ENCODE data around the gene CLEC4E.
"Not testable (repeated sequence)": the region's sequence is repeated elsewhere in the genome, so short reads cannot be mapped to it uniquely, and the experiment has no call there.

The CLEC4E gene

DNA sequence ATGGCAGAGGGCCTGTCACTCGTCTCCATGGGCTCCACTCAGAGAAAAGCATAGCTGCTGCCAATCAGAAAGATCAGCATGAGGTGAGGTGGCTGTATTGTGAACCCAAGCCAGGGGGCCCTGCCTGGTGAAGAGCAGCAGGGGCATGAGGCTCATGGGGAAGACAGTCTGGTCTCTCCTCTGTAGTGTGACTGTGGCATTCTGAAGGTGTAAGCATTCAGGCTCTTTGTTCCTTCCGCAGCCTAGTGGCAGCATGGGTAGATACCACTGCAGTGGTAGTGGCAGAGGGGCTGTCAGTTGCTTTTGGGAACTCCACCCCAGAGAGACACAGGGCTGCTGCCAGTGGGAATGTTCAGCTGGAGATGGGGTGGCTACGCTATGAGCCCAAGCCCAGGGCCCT lies 32.5 kb downstream of the CLEC4E start:
- DNase-seq (ENCODE audit: low read depth), result no peak
- no peak for TF ChIP-seq CTCF (conservative IDR thresholded peaks at IDR 0.05; ENCODE audit: low read depth, low read length)

GRCh38 chr12:8507596-8507995 lies 33.1 kb downstream of the CLEC4E start:
- TF ChIP-seq CTCF (conservative IDR thresholded peaks at IDR 0.05; ENCODE audit: low read depth, low read length), result no peak
- no peak for DNase-seq (ENCODE audit: low read depth)
- no peak overlapping the region for H3K4me3 ChIP-seq (ENCODE audit: low read length)

More for the DNA sequence above, 32.5 kb downstream of the CLEC4E start:
- no peak overlapping the region for H3K4me3 ChIP-seq (ENCODE audit: low read length)

- no peak overlapping the region for H3K4me3 ChIP-seq (ENCODE audit: low read length)
- no peak for TF ChIP-seq CTCF (conservative IDR thresholded peaks at IDR 0.05; ENCODE audit: low read depth, low read length)
- DNase-seq (ENCODE audit: low read depth), result no peak
Measured at GRCh38 chr12:8504351-8504750, 36.4 kb downstream of the CLEC4E start.

GRCh38 chr12:8501720-8502119 lies 39.0 kb downstream of the CLEC4E start:
- DNase-seq (ENCODE audit: low read depth), result no peak
- no peak overlapping the region for H3K4me3 ChIP-seq (ENCODE audit: low read length)
- no peak for TF ChIP-seq CTCF (conservative IDR thresholded peaks at IDR 0.05; ENCODE audit: low read depth, low read length)

DNA sequence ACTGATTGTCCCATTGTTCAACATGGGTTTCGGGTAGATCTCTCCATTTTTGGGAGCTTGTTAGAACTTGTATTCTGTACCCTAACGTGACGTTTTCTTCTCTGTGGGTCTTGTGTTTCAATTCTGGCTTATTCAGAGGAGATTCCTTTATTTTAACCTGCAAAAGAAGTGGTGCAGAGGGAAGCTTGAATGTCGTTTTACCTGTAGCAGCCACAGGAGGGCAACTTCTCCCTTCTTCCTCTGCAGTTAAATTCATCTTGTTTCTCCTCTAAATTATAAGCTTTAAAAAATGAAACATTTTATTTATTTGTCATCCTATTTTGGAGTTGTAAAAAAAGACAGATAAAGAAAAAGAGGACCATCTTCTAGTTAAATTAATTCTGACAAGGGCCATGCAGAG lies 41.1 kb downstream of the CLEC4E start:
- no peak for TF ChIP-seq CTCF (conservative IDR thresholded peaks at IDR 0.05; ENCODE audit: low read depth, low read length)
- no peak overlapping the region for H3K4me3 ChIP-seq (ENCODE audit: low read length)
- no peak for DNase-seq (ENCODE audit: low read depth)

DNA sequence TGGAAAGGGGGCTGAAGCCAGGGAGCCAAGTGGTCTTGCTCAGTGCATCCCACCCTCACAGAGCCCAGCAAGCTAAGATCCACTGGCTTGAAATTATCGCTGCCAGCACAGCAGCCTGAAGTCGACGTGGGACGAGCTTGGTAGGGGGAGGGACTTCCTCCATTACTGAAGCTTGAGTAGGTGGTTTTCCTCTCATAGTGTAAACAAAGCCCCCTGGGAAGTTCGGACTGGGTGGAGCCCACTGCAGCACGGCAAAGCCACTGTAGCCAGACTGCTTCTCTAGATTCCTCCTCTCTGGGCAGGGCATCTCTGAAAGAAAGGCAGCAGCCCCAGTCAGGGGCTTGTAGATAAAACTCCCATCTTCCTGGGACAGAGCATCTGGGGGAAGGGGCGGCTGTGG lies 44.6 kb downstream of the CLEC4E start:
- not testable (repeated sequence) for DNase-seq (ENCODE audit: low read depth); H3K4me3 ChIP-seq (ENCODE audit: low read length)

GRCh38 chr12:8495671-8496070 lies 45.0 kb downstream of the CLEC4E start:
- H3K4me3 ChIP-seq (ENCODE audit: low read length); DNase-seq (ENCODE audit: low read depth): not testable (repeated sequence)

- no peak for TF ChIP-seq CTCF (conservative IDR thresholded peaks at IDR 0.05; ENCODE audit: low read depth, low read length)
- DNase-seq (ENCODE audit: low read depth), result no peak
- no peak overlapping the region for H3K4me3 ChIP-seq (ENCODE audit: low read length)
Measured at GRCh38 chr12:8493084-8493483, 47.6 kb downstream of the CLEC4E start.

Data from retinal pigment epithelial cell (primary cell).